Left colon (tissue), 2 donors: ENCODE data around the gene ECI2. TPM values are rescaled to one million over a fixed set of nuclear protein-coding genes. Genes with fewer than 3 reads are reported as not detected.

ENCODE experiments used
- ATAC-seq: fragments of 200-7000 bp; cut with Tn5 transposase; one replicate; pipeline ENCODE4 v1.9.1; 2020; ENCODE audit warnings: mild to moderate bottlenecking, moderate library complexity
- DNase-seq, 2 donors: peaks; one replicate each; pipeline ENCODE4 v3.0.0-alpha.2; 2020
- intact Hi-C, 2 donors: fragments of 100-400 bp; cut with DNase I in 1 of 2; cut with micrococcal nuclease in 1 of 2; formaldehyde crosslinking; loops; one replicate each; pipeline versions ENCODE4 v1.11.2 to v1.14.0; 2022; cut with DNase I, micrococcal nuclease
- total RNA-seq, 2 donors: library from RNA; stranded (reverse); fragmentation: NEBNext Ultra II Directional; extraction: Animal tissue kit (Norgen Biotek cat#: 25700); gene quantifications; one replicate each; pipeline ENCODE4 v1.2.1, GENCODE V29; 2021
- donor health status: DM: no; HTN: no; CAD: no.
- donor health status: DM: yes; HTN: yes; CAD: no.

ECI2 gene
- total RNA-seq, 2 donors from 2014 or later = 89.8 to 96.3 TPM

DNA sequence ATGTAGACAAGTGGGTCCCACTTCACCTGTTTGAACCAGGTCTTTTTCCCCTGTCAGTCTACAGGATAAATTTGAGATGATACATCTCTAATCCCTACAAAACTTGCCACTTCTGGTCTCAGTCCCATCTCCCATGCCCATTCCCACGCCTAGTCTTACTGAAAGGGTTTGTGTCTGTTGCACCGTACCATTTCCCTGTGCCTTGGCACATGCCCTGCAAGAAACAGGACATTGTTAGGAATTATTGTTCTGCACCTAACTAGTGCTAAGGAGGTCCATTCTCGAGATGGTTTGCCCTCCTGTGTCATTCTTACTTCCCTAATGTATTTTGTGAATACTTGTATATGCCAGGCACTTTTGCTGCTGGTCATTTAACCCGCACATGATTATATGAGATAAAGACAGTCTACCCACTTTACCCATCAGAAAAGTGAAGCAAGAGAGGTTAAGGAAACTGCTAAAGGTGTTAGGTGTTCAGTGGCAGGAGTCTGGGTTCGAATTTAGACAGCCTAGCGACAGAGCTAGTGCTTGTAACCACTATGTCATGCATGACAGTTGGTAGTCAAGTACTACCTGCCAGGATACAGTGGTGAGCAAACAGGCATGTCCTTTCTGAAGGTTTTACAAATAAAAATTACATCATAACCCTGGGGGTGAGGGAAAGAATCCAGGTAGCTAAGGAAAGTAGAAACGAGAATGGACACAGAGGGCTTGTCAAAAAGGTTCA, 69.2 kb downstream of the ECI2 start:
- ATAC-seq = peak; percentile 45
- intact Hi-C loops = no loop called here

More for the DNA sequence above, 69.2 kb downstream of the ECI2 start:
- no peak for DNase-seq

Other genes with a start within 250 kb of the ECI2 start
- not detected for gene FAM217A, start 56.4 kb downstream of the ECI2 start, total RNA-seq